ENCODE results near the gene FHAD1. TPM values are rescaled to one million over a fixed set of nuclear protein-coding genes. Genes with fewer than 3 reads are reported as not detected.
A peak's percentile ranks its signal among the peaks of the same experiment; 100 is the strongest.

The FHAD1 gene
- total RNA-seq, 1 experiment from 2014 or later = not detected

DNA sequence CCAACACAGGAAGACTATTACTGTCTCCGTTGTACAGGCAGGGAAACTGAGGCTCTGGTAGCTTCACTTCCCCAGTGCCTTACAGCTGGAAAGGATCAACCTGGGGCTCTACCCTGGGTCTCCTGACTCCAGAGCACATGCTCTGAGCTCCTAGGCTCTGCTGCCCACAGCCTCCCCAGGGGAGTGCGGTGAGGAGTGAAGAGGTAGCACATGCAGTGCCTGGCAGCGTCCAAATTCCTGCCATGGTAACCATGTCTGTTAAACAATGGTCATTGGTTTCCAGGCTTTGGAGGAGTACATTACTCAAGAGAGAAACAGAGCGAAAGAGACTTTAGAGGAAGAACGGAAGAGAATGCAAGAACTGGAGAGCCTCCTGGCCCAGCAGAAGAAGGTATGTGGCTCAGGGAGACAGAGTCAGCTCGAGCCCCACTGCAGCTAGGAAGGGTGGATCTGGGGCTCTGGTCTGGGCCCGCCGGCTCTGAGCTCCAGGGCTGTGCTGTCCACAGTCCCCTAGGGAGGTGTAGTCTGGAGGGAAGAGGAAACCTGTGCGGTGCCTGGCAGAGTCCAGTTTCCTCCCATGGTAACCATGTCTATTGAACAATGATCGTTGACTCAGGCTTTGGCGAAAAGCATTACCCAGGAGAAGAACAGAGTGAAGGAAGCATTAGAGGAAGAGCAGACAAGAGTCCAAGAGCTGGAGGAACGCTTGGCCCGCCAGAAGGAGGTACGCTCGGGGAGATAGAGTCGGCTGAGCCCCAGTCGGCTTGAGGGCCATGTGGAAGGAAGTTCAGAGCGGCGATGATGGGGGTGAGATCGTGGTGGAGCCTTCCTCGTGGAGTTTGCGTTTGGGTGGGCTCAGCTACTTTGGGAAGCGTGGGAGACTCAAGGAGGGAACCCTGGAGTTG is 98.0 kb downstream of the FHAD1 start:
- no TSS peak for BruUV-seq (replicated peaks)
- POLR2A ChIA-PET = interaction anchor here (0.7 to 1.4 kb wide), 2 partner anchors 56 to 69 kb away, joined by 5 read pairs; no protein-coding TSS in a partner anchor
- Mint-ChIP-seq H3K27ac (ENCODE audit: low read depth, unreplicated experiment) (peak overlapping the region; percentile 76), H3K4me1 (ENCODE audit: insufficient read depth, unreplicated experiment) (peaks cover 30% of the 10 kb centered on the region), H3K27me3 (ENCODE audit: insufficient read depth, unreplicated experiment) (no peaks in the 10 kb centered on the region), H3K36me3 (ENCODE audit: insufficient read depth, unreplicated experiment) (no peaks in the 10 kb centered on the region), H3K9me3 (ENCODE audit: unreplicated experiment) (no peaks in the 10 kb centered on the region), H3K4me3 (ENCODE audit: unreplicated experiment) (peak overlapping the region; percentile 17)
- intact Hi-C loops (cut with micrococcal nuclease) = loop anchor here (5.0 kb wide), 1 partner anchor 72 kb away; no protein-coding TSS in a partner anchor
- no peak for DNase-seq (ENCODE audit: unreplicated experiment)
- TF ChIP-seq, protein P1, sequence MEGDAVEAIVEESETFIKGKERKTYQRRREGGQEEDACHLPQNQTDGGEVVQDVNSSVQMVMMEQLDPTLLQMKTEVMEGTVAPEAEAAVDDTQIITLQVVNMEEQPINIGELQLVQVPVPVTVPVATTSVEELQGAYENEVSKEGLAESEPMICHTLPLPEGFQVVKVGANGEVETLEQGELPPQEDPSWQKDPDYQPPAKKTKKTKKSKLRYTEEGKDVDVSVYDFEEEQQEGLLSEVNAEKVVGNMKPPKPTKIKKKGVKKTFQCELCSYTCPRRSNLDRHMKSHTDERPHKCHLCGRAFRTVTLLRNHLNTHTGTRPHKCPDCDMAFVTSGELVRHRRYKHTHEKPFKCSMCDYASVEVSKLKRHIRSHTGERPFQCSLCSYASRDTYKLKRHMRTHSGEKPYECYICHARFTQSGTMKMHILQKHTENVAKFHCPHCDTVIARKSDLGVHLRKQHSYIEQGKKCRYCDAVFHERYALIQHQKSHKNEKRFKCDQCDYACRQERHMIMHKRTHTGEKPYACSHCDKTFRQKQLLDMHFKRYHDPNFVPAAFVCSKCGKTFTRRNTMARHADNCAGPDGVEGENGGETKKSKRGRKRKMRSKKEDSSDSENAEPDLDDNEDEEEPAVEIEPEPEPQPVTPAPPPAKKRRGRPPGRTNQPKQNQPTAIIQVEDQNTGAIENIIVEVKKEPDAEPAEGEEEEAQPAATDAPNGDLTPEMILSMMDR (IDR thresholded peaks at IDR 0.05; ENCODE audit: unreplicated experiment) = no peak
- CTCF ChIA-PET = no interaction called here

DNA sequence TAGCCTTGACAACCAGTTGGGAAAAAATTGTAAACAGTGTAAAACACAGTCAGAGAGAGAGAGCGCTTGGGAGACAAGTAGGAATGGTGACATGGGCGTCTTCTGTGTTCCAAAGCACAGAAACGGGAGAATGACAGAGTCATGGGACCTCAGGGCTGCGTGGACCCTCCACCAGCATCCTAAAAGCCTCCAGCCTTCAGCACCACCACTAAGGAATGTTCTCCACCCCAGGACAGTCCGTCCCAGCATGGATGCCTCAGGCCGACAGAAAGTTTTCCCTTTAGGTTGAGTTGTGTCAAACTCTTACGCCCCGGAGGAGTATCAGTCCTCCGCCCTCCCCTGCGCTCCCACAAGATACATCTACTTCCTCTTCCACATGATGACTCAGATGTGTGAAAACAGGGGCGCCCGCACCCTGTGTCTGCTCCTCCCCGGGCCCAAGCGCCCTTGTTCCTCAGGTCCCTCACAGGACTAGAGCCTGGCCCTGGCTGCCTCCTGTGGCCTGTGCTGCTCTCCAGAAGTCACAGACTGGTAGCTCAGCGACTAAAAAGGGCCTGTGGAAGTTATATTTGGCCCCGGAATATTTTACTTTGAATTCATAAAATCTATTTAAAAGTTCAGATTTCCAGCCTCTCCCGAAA is 98.8 kb downstream of the FHAD1 start:
- H3K9me3 Mint-ChIP-seq (ENCODE audit: unreplicated experiment) = no peaks in the 10 kb centered on the region
- intact Hi-C loops (cut with micrococcal nuclease) = no loop called here
- no peaks in the 10 kb centered on the region for H3K27me3 Mint-ChIP-seq (ENCODE audit: insufficient read depth, unreplicated experiment)
- no TSS peak for BruUV-seq (replicated peaks)
- TF ChIP-seq, protein P1 (IDR thresholded peaks at IDR 0.05; ENCODE audit: unreplicated experiment) = no peak
- CTCF ChIA-PET = no interaction called here
- no peaks in the 10 kb centered on the region for H3K36me3 Mint-ChIP-seq (ENCODE audit: insufficient read depth, unreplicated experiment)
- peak; percentile 77 for DNase-seq (ENCODE audit: unreplicated experiment)
- H3K4me1 Mint-ChIP-seq (ENCODE audit: insufficient read depth, unreplicated experiment) = peaks cover 37% of the 10 kb centered on the region
- POLR2A ChIA-PET = interaction anchor here (1.4 kb wide), 1 partner anchor 55 kb away, joined by 5 read pairs; no protein-coding TSS in a partner anchor
- no peak overlapping the region for H3K4me3 Mint-ChIP-seq (ENCODE audit: unreplicated experiment)
- H3K27ac Mint-ChIP-seq (ENCODE audit: low read depth, unreplicated experiment) = peak overlapping the region; percentile 76

DNA sequence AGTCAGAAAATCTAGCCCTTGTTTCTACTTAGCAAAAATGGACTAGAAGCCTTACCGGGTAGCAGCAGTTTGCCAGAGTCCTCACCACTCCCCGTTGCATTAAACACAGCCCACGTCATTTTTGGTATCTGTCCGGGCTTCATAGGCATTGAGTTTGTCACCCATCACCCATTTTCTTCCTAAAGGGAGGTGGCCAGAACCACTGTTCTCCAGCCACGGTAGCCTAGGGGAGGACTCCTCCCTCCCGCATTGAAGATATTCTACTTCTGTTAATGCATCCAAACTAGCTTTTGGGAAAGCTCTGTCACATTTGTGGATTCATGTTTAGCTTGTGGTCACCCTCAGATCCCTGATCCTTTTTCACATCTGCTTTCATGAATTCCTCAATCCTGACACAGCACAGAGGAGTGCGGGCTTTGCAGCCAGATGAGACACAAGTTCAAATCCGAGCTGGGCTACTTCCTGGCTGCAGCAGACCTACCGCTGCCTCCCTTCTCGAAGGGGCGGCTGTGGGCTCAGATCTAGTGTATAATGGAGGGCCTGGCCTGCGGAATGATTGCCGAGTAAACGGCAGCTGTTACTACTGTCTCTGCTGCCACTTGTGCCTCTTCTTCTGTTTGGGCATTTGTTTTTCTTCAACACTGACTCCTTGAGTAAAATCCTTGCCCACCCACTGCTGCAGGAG is 99.5 kb downstream of the FHAD1 start:
- intact Hi-C loops (cut with micrococcal nuclease) = no loop called here
- H3K9me3 Mint-ChIP-seq (ENCODE audit: unreplicated experiment) = no peaks in the 10 kb centered on the region

More for the DNA sequence above, 99.5 kb downstream of the FHAD1 start:
- ChIA-PET CTCF (no interaction called here), POLR2A (interaction anchor here (0.6 to 0.9 kb wide), 2 partner anchors 22 to 272 kb away, joined by 3 read pairs; no protein-coding TSS in a partner anchor)
- Mint-ChIP-seq H3K4me3 (ENCODE audit: unreplicated experiment) (no peak overlapping the region), H3K4me1 (ENCODE audit: insufficient read depth, unreplicated experiment) (peaks cover 34% of the 10 kb centered on the region), H3K27me3 (ENCODE audit: insufficient read depth, unreplicated experiment) (no peaks in the 10 kb centered on the region), H3K27ac (ENCODE audit: low read depth, unreplicated experiment) (peak overlapping the region; percentile 76), H3K36me3 (ENCODE audit: insufficient read depth, unreplicated experiment) (no peaks in the 10 kb centered on the region)
- TF ChIP-seq, protein P1 (IDR thresholded peaks at IDR 0.05; ENCODE audit: unreplicated experiment) = no peak
- no peak for DNase-seq (ENCODE audit: unreplicated experiment)
- no TSS peak for BruUV-seq (replicated peaks)

Data from MCF 10A (cell line).